GM21528 (cell line): ENCODE results near the gene STRN4.

ENCODE experiments used
- ATAC-seq: cut with Tn5 transposase; IDR thresholded peaks from one replicate; pipeline ENCODE4 v1.9.1; 2021; ENCODE audit warnings: mild to moderate bottlenecking, moderate library complexity; ENCODE audit not compliant: unreplicated experiment, low FRiP score

Gene STRN4

DNA sequence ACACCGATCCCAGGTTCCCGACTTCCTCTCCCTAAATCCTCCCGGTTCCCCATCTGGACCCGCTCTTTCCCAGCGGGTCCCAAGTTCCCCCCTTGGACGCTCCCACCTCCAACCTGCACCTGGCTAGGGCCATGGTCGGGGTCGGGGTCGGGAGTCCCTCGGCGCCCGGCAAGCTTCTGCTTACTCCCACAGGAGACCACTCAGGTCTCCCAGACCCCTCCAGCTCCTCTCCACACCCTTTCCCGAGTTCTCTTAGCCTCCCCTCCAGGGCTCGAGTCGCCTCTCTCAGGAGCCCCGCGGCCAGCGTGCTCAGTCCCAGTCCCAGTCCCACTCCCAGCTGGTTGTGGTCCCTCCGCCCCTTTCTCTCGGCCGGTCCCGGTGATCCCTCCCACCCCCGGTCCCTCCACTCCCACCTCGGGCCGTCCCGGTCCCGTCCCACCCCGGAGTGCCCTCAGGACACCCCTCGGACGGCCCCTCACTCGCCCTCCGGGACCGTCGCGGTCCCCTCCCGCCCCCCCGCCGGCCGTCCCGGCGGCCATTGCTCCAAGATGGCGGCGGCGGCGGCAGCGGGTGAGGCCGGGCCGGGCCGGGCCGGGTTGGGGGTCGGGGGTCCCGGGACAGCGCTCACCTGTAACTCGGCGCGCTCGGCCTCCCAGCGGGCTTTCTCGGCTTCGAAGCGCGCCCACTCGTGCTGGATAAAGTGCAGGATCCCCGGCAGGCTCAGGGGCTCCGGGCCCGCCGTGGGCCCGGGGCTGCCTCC is 549 bp downstream of the STRN4 start, which contains the start of gene FKRP:
TSS of gene FKRP (plus strand) at position 537 of the 760 bp plus-strand sequence. CDS start 9,394 bp downstream, outside the sequence.
- ATAC-seq: no peak

DNA sequence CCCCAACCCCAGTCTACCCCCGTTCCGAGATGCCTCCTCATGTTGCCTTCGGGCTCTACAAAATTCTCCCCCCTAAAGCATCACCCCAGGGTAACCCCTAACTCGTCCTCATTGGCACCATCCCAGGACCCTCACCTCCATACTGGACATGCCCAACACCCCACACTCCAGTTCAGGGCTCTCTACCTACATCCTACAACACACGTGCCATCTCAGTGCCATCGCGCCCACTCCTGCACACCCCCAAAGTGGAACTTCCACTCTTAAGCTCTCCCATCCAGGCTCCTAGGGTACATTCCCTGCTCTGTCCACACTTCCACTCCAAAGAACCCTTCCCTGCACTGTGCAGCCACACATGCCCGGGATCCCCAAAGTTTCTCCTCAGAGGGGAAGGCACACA is 1.2 kb downstream of the STRN4 start:
- ATAC-seq: no peak

DNA sequence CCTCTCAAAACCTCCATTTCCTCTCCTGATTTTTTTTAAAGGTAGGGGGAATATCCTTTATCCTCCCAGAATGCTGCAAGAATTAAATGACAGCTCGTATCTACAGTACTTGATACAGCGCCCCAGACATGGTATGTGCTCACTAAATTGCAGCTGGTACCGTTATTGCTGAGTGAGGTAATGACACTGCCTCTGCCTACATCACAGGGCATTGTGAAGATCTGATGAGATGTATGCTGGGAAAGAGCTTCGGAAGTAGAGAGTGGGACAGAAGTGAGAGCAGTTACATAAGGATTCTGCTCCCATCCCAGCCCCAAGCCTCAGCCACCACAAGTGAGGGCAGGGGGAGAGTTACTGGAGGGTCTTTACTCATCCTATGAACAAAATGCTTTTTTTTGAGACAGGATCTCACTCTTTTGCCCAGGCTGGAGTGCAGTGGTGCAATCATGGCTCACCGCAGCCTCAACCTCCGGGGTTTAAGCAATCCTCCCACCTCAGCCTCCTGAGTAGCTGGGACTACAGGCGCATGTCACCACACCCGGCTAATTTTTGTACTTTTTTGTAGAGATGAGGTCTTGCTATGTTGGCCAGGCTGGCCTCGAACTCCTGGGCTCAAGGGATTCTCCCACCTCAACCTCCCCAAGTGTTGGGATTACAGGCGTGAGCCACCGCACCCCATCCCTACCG is 2.1 kb downstream of the STRN4 start:
- no peak for ATAC-seq

DNA sequence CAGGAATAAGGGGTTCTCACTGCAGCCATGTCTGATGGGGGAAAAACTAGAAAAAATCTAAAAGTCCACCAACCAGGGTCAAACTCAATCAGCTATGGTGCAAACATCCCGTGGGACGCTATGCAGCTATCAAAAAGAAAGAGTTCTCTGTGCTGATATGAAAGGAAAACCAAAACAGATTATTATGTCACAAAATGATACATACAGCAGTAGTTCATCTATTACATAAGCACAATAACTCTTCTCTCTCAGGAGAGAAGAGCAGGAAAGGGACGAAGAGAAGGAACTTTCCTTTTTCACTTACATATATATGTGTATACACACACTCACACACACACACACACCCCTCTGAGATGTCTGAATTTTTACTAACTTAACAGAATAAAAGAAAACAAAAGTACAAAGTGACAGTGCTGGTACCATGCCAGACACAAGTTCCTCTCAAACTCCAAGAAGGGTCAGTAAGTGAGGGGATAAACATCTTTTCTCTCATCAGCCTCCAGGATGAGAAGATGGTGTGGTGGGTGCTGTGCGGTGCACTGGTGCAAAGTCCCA is 3.2 kb downstream of the STRN4 start:
- ATAC-seq: no peak

DNA sequence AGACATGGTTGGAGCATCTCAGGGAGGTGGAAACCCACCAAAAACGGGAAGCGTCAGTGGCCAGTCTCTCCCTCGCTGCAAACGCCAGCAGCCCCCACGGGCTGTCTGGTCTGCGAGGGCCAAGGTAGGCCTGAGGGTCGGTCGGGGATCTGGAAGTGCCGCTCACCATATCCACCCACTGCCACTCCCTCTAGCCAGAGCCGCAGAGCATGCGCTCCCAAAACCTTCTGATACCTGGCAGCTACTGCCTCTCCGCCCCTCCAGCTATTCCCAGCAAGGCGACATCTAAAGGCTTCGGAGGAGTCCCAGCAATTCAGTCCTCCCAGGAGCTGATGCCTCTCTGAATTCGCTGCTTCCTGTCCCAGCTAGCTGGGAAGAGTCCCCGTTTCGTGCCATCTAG is 4.8 kb downstream of the STRN4 start:
- no peak for ATAC-seq

DNA sequence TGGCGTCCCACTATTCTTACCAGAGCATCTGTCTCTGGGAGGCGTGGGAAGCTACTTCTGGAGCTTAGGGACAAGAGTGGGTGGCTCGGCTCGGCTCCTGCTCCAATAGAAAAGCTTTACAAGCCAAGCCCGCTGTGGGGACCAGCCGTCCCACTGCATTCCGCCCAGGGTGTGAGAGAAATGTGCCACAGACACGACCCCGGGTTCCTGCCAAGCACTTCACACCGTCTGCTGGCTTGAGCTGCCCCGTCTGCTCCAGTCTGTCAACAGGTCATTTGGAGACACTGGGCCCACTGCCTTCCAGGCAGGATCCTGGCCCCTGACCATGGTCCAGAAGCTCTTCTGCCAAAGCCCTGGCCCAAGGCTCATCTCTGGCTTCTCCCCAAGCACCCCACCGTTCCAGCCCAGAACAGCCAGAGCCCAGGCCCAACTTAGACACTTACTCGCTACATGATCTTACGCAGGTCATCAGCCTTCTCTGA is 6.9 kb downstream of the STRN4 start:
- ATAC-seq: no peak

DNA sequence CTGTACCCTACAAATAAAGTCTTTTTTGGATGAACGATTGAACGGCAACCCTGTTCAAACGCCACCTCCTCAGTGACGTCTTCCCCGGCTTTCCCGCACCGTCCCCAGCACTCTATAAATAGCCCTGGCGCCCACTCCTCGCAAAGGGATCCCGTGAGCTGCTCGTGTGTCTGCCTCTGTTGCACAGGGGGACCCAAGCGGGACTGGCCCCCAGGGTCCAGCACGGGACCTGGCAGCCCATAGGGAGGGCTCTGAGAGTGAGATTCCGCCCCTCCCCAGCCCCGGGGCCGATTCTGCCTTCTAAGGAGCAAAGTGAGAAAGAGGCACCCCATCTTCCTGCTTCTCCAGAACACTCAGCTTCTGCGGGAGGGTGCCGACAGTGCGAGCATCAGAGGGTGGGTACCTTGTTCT is 8.5 kb downstream of the STRN4 start:
- no peak for ATAC-seq

DNA sequence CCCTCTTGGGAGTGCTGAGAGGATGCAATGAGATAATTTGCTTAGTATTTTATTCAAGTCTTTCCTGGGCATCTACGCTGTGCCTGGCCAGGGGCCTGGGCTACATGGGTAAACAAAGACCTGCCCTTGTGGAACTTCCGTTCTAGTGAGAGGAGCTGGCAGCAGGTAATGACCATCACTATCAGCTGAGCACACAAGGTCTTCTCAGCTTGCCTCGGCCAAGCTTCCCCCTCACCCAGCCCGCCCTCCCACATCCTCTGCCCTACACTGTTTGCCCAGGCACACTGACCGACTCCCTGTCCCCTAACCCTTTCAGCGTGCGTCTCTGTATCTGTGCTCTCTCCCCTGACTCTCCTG is 9.0 kb downstream of the STRN4 start:
- ATAC-seq: no peak

DNA sequence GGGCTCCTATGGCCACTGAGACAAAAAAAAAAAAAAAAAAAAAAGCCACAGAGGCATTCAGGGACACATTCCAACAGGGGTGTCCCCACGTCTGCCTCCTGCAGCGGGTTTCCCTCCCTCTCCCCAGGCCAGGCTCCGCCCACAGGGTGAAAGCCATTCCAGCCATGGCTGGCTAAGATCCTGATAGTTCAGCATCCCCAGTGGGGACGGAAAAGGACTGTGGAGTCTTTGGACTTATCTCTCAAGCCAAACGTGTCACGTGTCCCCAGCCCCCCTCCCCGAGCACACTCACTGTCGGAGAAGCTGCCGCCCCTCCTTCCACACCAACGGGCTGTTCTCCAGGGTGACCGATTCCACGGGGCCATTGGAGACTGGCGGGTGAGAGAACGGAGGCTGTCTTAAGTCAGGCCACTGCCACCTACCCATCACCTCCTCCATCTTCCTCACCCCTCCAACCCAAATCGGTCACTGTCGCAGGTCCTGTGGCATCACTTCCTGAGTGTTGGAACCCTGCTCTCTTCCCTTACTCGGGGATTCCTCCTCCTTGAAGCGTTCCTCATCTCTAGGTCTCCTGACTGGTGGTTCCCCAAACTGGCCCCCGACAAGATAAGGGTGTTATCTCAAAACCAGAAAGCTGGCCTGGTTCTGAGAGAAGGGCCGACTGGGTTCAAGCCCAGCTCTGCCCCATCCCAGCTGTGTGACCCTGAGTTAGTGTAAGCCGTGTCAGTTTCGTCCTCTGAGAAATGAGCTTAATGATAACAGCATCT is 9.5 kb downstream of the STRN4 start:
- no peak for ATAC-seq

DNA sequence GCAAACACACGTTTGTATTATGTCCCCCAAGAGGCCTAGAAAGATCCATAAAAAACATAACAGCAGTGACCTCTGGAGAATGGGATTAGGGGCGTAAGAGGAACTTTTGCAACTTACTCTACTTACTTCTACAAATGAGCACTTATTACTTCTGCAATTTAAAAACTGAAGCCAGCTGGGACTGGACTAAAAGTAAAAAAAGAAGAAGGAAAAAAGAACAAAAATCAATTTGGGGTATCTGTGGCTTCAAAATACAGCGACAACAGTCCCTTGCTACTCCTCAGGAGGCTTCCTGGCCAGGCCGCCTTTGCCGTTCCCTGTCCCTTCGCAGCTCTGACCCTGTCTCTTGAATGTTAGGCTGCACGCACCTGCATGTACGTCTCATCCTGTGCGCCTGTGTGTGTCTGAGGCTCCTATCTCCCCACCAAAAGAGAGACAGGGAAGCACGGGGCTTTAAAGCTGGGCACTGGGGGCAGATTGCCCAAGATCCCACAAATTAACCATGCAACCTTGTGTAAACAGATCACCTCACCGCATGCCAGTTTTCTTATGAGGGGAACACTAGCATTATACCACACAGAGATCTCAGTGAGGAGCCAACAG is 12.5 kb downstream of the STRN4 start:
- ATAC-seq: no peak

DNA sequence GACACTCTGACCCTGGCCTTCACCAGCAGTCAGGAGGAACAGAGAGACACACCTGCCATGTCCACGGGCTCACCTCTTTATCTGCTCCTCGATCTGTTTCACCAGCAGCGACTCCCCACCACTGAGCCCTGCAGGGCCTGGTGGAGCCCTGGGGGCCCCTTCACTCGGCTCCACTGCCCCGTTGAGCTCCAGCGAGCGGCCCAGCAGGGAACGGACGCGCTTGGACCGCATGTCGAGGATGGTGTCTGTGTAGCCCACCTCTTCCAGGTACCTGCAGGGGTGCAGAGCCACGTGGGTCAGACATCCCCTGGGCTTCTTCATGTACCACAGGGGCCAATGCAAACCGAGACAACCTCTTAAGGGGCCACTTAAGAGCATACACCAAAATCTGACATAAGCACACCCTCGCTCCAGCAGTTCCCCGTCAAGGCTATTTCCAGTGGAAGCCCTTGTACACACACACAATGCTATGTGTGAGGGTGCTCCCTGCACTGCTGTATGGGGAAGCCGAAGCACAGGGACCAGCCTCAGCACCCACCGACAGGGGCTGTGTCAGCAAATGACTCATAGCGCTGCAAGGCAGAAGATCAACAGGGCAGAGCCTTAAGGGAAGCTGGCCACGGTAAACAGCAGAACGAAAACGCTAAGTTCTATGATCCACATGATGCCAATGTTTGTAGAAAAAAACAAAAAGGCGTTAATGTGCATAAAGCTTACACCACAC is 13.1 kb downstream of the STRN4 start:
- ATAC-seq: no peak

DNA sequence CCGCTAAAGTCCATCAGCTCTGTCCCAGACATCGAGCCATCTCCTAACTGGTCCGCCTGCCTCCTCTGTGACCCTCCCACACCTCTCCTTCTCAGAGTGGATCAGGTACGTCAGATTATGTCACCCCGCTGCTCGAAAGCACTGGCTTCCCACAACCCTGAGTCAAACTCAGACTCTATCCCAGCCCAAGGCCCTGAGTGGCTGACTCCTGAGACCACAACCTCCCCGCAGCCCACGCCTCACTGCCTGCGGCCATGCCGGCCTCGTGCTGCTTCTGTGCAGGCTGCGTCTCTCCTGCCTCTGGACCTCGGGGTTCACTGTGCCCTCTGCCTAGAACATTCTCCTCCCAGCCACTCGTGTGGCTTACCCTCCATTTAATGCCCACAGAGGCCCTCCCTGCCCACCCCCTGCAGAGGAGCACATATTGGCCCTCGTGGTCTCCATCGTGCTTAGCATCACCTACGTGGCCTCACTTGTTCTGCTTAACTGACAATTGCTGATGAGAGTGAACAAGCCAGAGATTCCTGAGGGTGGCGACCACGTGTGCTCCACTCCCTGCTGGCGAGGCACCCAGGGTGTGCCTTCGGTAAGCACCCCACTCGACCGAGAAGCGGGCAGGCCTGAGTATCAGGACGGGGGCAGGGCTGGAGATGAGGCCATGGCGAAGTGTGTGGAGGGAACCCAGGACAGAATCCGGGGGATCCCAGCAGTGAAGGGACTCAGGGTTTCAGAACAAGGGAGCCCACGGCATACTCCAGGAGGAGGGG is 13.9 kb downstream of the STRN4 start:
- ATAC-seq: no peak

DNA sequence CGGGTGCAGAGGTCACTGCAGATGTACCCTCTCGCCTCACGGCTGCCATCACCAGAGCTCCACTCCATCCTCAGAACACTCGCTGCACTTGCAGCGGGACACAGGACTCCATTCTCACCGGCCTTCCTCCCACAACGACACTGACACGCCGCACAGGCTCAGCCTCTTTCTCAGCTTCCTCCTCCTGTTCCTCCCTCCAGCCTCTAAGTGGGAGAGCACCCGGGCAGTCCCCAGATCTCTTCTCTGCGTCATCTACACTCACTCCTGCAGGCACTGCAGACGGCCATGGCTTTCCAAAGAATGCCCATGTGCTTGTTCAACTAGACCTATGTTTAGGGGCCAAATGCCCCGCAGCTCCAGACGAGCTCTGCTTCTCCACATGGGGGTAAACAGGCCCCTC is 14.7 kb downstream of the STRN4 start:
- ATAC-seq: no peak

DNA sequence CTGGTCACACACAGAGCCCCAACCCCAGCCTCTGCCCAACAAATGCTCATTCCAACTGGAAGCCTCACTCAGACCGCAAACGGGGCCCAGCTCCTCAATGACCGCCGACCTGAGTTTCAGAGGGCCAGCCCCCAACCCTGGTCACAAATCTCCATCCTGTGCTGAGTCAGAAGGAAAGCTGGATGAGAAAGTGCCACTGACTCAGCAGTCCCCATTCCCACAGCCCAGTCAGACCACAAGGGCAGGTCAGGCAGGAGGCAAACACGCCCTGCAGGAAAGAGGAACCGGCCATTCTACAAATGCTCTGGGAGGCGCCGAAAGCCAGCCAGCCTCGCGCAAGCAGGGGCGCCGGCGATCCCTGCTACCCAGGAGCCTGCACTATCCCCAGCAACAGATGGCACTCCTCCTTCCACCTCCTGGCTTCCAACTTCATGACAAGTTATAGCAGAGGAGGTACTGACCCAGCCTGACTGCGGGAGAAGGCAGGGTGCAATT is 15.2 kb downstream of the STRN4 start:
- no peak for ATAC-seq

DNA sequence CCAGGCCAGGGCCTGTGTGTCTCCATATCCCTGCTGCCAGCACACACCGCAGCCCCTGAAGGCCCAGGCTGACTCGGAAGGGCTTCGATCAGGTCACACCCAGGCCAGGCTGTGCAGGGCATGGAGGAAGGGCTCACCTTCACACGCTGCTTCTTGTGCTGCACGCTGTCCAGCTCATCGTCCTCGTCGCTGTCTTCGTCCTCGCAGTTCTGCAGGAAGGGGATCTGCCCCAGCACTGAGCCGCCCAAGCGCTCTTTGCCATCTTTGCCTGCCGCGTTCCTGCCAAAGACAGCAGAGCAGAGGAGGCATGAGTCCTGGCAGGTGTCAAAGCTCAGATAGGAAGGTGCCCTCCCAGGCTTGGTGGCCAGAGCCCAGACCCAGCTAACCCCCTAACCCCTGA is 15.7 kb downstream of the STRN4 start:
- no peak for ATAC-seq

DNA sequence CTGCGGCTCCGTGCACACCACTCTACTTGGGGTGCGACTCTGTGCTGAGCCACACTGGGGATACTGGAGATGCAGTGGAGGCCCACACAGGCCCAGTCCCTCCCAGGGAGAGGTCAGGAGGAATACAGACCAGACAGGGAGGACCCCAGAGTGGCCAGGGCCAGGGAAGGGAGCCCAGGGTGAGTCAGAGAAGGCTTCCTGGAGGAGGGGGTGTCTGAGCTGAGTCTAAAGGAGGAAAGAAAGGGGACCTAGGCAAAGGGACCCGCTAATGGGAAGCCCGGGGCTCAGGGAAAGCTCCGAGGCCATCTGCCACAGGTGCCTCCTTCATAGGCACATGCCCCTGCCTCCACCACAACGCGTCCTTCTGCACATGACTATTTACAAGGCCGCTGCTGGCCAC is 16.1 kb downstream of the STRN4 start:
- no peak for ATAC-seq

DNA sequence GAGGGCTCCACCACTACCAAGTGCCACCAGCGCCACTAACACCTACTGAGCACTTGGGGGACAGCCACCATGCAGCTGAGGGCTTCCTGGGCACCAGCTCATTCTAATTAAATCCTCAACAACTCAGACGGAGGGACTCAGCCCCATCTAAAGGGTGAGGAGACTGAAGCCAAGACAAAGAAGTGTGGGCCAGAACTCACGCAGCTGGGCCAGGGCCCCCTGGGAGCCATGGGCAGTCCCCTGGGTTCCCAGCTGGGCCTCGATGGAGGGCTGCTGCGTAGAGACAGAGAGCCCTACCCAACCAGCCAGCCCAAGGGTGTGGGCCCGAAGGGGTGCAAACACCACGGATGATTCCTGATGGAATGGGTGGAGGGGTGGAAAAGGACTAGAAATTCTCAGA is 16.6 kb downstream of the STRN4 start:
- ATAC-seq: no peak

DNA sequence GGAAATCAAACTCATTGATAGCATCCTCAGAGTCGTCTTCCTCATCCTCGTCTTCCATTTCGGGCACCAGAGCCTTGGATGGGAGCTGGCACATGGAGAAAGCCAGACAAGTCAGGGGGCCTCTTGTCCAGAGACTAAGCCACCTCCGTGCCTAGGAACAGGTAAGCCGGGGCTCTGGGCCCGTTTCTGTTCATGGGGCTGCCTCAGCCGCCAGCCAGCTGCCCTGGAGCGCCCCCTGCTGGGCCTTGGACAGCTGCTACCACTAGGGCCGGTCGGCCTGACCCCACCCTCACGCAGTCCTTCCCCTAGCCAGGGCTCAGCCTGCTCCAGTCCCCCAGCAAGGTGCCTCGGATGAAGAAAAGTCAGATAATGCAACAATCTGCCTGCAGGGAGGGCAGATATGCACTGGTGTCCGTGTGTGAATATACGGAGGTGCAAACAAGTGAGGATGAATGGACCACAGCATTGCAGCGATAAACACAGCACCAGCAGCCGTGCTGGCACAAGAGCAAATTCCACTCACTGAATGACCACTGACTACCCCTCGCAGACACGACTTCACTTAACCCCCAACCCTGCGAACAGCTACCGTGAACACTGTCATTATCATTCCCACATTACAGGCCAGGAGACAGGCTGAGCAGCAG is 17.4 kb downstream of the STRN4 start:
- no peak for ATAC-seq

DNA sequence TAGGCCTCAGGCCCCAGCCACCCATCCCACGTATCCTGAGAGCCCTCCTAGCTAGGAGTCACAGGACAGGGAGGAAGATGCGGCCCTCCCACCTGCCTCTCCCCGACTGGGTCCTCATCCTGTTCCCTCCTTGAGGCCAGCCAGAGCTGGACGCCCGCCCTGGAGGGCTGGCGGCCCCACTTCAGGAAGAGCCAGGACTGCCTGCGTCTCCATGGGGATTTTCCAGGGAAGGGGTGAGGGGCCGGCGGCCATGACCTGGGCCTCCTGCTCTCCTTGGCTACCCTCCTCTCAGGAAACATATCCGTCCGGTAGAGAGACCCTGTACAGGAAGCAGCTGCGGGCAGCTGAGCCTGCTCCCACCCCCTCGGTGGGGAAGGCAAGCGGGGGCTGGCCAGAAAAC is 18.0 kb downstream of the STRN4 start:
- no peak for ATAC-seq
